ENCODE data around the gene LONRF2.

Gene LONRF2

DNA sequence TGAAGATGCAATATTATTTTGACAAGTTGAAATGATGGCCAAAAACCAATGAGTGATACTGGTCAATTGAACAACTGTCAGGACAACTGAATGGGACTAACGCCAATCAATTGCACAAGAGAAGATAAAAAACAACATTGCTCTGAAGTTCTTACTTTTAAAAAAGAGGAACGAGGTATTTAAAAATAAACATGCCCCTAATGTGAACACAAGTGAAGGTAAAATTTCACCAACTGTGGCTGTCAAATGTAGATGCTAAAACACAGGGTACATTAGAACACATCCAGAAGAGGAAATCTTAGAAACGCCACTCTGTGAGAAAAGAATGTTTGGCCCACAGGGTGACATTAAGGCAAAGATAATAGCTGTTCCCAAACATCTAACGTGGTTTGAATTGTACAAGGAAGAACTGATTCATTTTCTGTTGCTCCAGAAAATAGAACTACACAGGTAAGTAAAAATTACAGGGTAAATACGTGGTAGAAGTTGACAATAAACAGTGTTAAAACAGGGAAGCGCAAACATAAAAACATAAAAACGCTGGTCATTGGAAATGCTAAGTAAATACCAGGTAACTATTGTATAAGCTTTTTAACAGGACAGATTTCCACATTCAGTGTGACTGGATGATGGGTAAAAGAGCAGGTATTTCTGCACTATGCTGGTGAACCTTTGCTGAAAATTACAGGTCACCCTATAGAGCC is 20.3 kb downstream of the LONRF2 start:
- DNase-seq (ENCODE audit: low read depth in 2 of 2): no peak

DNA sequence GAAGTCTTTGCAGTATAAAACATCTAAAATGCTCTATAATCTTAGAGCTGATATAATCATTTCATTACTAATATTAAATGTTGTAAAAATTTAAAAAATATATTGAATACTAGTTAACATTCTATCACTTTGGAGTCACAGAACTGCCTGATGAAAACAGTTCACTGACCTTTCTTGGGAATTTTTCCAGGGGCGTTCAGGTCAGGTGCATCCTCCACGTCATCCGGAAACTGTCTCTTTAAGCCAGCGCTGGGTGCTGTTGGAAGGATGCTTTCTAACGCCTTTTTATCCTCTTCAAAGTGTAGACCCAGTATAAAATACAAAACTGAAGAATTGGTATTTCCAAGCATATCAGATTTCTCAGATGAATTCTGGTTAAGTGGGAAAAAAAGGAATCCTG is 22.8 kb downstream of the LONRF2 start:
- no peak for DNase-seq (ENCODE audit: low read depth in 2 of 2)

DNA sequence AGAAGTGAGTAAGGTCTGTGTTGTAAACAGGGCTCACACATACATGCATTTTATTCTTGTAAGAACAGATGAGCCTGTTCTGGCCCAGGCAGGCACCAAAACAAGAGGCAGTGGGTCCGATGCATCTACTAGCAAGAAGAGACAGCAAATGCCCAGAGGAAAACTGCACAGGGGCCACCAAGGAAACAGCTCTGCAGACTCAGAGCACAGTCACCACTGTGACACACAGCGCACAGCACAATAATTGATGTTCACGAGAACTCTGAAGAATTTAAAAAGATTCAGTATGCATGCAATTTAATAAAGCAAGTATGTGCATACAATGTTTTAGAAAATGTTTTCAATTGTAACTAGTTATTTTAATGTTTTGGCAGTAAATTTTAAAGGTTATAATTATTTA is 24.8 kb downstream of the LONRF2 start:
- DNase-seq (ENCODE audit: low read depth in 2 of 2): no peak

DNA sequence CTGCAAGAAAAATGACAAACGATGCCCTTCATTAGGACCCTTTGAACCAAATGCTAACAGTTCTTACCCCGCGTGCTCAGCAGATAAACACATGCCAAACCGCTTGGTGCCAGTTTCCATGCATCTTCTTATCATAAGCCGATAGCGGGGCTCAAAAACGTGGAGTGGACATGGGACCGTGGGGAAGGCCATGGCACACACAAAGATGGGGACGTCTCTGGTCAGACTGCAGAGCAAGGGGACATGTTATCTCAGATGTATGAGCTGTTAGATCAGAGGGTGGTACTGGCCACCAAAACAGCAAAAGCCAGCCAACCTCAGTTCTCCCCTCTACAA is 28.2 kb downstream of the LONRF2 start:
- no peak for DNase-seq (ENCODE audit: low read depth in 2 of 2)

DNA sequence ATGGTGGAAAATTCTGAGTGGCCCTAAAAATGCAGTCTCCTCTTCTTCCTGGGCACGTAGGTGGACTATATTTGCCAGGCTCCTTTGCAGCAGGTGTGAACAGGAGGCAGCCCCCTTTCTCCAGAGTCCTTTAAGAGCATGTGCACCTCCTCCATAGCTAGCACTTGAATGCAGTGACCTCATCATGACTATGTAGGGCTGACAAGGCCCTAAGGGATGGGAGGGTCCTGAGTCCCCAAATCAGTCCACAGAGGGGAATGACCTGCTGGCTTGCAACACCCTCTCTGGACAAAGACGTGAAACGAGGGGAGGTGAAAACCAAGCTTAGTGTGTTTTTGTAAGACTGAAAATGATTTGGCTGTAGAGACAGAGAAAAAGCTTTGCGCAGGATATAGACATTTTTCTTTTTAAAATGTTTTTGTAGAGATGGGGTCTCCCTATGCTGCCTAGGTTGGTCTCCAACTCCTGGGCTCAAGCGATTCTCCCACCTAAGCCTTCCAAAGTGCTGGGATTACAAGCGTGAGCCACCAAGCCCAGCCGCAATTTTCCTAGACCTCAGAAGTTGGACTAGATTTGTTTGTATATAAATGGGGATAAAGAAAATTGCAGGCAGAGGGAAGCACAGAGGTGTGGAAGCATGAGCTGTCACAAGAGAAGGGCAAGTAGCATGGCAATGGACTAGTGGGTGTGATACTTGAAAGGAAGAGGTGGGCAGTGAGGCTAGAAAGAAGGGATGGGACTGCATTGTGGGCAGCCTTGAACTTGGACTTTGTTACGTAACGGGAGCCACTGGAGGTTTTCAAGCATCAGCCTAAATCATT is 28.8 kb downstream of the LONRF2 start:
- no peak for DNase-seq (ENCODE audit: low read depth in 2 of 2)

DNA sequence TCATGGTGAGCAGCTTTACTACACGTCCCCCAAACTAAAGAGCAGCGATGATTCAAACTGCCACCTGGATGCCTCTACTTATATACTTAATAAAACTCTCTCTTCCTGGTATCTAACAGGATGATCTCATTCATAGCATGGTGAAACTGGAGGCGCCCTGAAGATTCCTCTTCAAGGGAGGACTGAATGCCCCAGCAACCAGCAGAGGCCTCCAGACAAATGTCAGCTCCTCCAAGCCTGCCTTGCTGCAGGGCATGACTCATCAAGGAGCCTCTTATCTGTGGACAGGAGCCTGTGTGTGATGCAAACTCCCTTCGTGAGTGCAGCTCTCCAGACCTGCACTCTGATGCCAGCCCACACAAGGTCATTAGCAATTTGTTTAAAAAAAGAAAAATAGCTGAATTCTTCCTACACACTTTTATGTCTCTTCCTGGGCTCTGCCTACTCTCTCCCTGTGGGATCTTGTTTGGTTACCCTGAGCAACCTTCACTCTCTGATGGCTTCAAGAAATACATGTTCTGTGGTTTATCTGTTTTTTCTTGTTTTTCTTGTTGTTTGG is 30.2 kb downstream of the LONRF2 start:
- peak; percentile 3 to 10 for DNase-seq (ENCODE audit: low read depth in 2 of 2)

DNA sequence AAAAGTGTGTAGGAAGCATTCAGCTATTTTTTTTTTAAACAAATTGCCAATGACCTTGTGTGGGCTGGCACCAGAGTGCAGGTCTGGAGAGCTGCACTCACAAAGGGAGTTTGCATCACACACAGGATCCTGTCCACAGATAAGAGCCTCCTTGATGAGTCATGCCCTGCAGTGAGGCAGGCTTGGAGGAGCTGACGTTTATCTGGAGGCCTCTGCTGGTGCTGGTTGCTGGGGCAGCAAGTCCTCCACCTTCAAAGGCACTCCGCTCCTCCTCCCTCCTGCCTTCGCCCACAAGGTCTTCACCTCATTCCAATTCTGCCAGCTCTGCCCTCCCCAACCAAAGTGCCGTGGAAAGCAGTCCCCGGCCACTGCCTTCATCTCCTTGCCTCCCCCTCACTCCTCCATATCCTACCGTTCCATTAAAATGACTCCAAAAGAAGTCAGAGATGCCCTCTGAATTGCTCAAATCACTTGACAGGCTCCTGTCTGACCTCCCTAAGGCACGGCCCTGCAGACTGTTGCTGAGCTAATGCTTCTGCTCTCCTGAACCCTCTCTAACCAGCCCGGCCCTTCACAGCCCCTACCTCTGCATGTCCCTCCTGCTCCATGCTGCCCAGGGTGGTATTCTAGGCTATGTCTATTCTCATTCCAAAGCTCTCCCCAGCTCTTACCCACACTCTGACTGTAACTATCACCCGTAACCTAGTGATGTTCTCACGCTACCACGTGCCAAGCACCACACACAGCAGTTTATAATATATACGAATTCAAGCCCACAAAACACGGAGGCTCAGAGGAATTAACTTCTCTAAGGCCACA is 30.9 kb downstream of the LONRF2 start:
- DNase-seq (ENCODE audit: low read depth in 2 of 2): peak; percentile 10 to 30

DNA sequence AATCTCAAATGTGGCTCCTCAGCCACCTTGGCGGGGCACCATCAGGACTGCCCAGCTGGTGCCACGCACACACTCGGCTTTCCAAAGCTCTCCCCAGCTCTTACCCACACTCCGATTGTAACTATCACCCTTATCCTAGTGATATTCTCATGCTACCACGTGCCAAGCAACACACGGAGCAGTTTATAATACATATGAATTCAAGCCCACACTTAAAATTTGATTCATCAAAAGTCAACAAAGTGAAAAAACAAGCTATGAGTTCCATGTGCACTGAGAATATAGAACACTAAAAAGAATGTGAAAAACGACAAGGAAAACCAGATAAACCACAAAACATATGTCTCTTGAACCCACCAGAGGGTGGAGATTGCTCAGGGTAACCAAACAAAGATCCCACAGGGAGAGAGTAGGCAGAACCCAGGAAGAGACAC is 31.6 kb downstream of the LONRF2 start:
- DNase-seq (ENCODE audit: low read depth in 2 of 2): no peak

DNA sequence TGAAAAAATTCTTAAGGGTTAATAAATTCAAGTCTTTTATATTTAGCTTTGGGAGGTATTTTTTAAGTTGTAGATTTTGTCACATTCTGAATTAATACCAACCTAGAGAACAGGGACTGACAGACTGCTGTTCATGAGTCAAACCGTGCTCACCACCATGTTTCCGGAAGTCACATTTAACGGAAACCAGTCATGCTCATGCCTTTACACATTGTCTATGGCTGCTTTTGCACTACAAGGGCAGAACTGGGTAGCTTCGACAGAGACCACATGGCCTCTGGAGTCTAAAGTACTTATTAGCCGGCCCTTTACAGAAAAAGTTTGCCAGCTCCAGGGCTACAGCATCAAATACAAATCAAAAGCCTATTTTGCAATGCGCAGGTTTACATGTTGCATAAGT is 33.3 kb downstream of the LONRF2 start:
- DNase-seq (ENCODE audit: low read depth in 2 of 2): no peak

DNA sequence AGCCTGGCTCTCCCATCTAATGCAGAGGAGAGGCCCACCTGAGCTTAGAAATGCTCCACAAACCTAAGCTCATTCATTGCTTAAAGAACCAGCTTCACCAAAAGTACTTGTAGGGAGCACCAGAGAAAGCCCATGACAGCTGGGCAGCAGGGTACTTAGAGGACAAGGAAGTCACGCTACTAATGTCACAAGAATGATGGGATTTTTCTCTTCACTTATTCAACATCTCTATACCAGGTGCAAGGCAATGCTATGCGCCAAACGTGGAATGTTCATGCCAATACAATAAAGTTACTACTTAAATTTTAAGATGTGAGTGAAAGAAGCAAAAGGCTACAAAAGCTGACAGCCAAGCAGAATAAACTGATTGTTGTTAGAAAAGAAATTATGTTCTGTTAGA is 36.0 kb downstream of the LONRF2 start:
- no peak for DNase-seq (ENCODE audit: low read depth in 2 of 2)

DNA sequence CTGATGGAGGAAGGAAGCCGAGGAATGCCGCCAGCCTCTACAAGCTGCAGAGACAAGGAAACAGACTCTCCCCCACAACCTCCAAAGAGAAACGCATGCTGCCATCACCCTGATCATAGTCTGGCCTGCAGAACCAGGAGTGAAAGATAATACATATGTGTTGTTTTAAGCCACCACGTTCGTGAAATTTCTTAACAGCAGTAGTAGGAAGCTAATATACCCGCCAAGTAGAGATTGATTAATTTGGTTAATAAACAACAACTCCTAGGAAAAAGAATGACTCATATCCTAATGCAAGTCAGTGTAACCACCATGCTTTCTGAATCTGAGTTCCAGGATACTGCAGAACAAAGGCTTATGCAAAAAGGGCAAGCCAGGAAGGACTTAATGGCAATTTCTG is 36.6 kb downstream of the LONRF2 start:
- DNase-seq (ENCODE audit: low read depth in 2 of 2): no peak

DNA sequence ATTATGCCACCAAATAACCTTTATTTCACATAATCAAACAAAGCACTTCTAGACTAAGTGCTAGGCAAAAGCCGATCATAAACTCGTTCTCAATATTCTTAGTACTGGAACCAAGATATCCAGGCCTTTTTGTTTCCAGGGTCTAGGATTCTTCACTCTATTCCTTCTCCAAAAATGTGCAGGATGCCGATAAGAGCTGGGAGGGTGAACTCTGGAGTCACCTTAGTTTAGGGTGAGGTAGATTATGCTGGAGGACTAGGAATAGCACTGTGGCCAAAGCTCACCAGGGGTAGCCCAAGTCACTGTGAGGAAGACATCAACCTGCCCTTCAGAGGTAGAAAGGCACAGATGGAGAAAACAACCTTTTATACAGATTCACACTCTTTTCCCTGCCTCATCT is 37.3 kb downstream of the LONRF2 start:
- DNase-seq (ENCODE audit: low read depth in 2 of 2): no peak

DNA sequence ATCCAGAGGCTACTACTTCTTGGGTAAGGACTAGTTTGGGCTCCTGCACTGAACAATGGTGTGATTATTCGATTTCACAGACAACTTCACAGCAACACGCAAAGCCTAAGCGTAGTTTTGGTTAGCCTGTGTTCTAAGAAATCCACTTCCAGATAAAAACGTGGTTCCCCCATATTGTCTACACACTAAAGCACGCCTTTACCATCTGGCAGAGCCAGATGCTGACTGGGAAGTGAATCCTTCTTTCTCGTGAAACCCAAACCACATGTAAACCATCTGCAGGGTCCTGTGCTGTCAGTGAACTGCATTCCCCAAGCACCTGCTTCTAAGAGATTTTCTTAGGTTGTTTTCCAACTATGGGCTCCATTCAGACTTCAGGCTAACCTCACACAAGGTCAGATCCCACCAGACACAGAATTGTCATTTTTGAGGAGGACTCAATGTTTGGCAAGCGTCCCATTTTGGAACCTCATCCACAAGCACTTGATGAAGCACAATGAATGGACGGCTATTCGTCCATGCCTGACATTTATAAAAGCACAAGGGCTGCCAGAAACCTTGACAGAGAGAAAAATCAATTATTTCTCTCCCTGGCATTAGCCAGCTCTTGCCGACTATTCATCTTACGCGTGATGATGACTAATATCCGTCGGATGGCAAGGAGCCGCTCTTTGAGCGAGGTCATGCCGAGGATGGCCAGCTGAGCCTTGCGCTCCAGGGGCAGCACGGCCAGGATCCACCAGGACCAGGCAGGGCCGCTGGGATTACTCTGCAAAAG is 38.4 kb downstream of the LONRF2 start:
- DNase-seq (ENCODE audit: low read depth in 2 of 2): no peak

DNA sequence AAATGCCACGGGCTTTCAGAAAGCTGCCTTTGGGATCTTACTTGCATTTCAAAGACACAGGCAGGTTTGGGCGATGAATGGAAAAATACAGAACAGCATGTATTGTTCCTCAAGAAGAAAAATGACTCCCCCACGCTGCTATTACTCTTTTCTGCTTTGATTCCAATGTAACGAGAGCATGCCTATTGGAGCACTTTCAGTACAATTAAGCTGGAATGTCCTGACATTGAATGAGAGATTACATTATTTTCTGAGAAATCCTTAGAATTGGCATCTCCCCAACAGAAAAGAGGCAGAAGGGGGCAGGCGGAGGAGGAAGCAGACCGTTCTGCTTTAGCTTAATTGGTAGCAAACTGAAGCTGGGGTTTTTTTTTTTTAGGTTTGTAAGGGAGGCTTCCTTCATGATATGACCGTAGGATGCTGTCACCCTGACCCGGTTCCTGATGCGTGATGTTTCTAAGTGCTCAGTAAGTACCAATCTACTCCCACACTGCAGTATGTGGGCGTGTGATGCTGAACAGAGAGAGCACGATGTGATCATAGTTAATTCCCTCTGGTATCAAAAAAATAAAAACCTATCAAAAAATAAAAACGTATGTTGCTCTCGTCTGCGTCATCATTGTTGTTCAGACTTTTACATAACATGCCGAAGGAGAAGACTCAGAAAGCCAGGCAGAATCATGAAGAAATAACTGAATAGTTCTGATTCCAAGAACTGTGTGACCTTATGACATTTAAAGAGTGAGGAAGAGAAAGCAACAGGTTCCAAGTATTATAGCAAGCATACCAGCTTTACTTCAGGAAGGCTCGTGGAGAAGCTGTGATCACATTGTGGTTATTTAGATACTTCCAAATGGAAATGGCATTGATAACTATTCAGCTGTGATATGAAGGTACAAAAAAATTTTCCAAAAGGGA is 40.5 kb downstream of the LONRF2 start:
- no peak for DNase-seq (ENCODE audit: low read depth in 2 of 2)

DNA sequence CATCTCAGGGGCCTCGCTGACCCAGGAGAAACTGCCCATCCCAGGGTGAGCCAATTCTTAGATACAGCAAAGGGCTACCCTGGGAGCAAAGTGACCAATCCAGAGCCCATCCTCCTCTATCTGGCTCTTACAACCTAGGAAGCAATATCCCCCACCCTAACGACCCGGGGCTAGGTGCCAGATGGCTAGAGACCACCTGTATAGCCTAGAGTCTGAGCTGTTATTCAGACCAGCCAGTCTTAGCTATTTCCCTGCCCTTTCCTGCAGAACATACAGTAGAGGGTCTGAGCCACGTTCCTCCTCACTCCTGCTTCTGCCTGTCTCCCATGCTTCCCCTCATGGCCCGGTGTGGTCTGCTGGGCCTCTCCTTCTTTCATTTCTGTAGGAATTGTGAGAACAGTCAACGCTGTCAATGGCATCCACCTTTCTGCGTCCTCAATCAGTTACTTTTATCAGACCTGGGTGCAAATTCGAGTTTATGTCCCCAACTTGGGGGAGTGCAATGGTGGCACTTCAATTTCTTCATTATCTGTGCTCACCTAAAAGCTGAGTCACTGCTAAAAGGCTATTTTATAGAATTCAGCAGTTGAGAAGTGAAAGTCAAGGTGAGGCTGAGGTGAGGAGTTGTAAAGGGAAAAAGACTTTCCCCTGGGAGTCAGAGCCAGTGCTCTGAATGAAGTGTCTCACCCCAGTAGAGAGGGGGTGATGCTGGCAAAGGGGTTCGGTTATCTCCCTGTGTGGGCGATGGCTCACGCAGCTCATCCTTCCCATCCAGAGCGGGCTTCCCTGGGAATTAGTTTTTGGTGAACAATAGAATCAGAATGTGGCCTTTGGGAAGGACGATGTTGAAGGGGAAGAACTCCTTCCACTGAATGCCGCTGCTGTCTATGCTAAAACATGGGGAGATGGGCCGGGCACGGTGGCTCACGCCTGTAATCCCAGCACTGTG is 42.4 kb downstream of the LONRF2 start:
- no peak for DNase-seq (ENCODE audit: low read depth in 2 of 2)

DNA sequence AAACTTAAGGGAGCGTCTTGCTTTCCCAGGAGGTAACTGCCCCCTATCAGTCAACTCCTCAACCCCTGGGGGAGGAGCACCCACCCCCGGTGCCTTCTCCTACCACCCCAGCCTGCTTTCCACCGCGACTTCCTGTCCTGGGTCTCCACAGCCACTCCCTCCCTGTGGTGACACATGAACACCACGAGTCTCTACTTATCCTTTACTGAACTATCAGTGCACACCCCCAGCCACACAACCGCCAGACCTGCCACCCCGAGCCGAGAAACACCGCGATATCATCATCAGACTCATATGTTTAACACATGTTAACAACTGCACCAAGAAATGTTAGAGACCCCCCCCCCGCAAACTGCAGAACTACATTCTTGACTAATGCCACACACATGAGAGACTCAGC is 43.3 kb downstream of the LONRF2 start:
- no peak for DNase-seq (ENCODE audit: low read depth in 2 of 2)

DNA sequence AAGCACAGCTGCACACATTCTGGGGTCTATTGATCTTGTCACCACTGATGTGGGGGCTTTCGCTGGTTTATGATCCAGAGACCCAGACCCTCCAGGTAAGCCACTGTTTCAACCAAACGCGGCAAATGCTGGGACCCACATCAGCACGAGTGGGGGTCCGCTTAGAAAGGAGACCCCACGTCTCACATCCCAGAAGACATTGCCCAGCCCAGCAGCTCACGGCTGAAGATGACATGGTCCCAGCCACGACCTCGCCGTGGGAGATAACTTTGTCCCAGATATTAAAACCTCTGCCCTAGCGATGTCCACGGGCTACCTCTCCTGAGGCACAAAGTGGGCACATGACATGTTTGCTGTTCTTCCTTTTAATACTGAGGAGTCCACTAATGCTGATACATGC is 43.8 kb downstream of the LONRF2 start:
- DNase-seq (ENCODE audit: low read depth in 2 of 2): no peak

DNA sequence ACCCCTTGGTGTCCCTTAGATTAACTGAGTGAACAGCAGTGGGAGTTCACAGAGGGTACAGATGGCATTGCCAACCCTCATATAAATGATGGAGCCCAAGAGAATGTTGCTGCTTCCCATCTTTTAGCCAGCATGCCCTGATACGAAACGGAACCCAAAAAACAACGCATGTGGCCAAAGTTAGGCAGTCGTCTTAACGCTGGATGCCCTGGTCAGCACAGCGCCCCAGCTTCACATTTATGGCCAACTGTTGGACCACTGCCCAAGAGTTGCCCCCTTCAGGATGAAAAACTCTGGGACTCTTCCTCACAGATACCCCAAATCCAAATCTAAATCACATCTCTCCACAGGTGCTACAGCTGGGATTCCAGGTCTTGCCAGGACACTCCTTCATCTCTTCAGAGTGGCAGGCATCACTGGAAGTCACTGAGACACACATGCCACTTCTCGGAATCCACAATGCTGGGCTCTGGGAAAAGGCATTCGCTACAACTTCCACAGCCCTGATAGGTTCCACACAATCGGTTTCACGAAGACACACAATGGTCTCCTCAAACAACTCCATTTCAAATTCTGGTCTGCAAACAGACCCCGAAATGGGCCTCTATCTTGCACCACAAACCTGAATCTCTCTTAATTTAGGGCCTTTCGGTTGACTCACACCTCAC is 44.6 kb downstream of the LONRF2 start:
- no peak for DNase-seq (ENCODE audit: low read depth in 2 of 2)

DNA sequence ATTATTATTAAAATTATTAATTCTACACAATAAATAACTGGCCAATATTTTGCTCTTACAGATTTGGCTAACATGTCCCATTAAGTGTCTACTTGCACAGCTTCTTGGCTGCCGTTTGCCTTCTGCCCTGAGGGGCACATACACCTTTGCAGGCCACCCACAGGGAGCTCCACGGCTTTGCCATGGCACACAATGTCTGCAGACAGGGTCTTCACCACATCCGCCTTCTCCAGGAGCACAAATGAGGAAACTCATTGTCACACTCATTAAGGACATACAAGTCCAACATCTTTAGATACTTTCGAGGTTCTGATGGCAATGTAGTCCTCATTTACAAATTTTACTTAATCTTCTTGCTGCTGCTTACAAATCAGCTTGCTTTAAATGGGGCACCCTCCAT is 45.6 kb downstream of the LONRF2 start:
- DNase-seq (ENCODE audit: low read depth in 2 of 2): no peak

All from stimulated activated CD4-positive, alpha-beta T cell treated with anti-CD3 and anti-CD28 coated beads, Interleukin-1b, Interleukin-23, amount 100 ng/mL, for 4 hours (primary cell).